HCT116 (cell line): ENCODE measurements around the gene TMEM203.

Experiments
- CEBPB ChIP-seq: IDR thresholded peaks from 2 replicates; pipeline ENCODE4 v1.6.1; 2012; ENCODE audit warnings: low read depth
- CTCF ChIP-seq, 3 experiments: fragments of 200-600 bp in 1 of 3; sonication (generic) in 1 of 3; IDR thresholded peaks in 2 of 3; conservative IDR thresholded peaks in 1 of 3; 2 replicates each; pipeline ENCODE4 v1.5.1; 2012 to 2017; ENCODE audit warnings: low read depth in 2 of 3, low read length in 2 of 3, antibody characterized with exemption in 1 of 3, borderline replicate concordance in 1 of 3, control low read depth in 1 of 3, mild to moderate bottlenecking in 1 of 3, mixed read lengths in 1 of 3, mixed run types in 1 of 3, moderate library complexity in 1 of 3; ENCODE audit not compliant: insufficient read depth in 1 of 3
- EGR1 ChIP-seq: IDR thresholded peaks from 2 replicates; pipeline ENCODE4 v1.6.1; 2012; ENCODE audit warnings: low read depth
- EZH2phosphoT487 ChIP-seq: fragments of 200-600 bp; IDR thresholded peaks from 2 replicates; pipeline ENCODE4 v1.6.1; 2018; ENCODE audit warnings: antibody characterized with exemption, borderline replicate concordance
- JUND ChIP-seq: IDR thresholded peaks from 2 replicates; pipeline ENCODE4 v1.6.1; 2012
- POLR2A ChIP-seq: IDR thresholded peaks from 2 replicates; pipeline ENCODE4 v1.7.0; 2011; ENCODE audit warnings: borderline replicate concordance; ENCODE audit not compliant: insufficient read depth, insufficient read length; ENCODE audit errors: extremely low read depth
- POLR2AphosphoS5 ChIP-seq: IDR thresholded peaks from 2 replicates; pipeline ENCODE4 v1.6.1; 2011; ENCODE audit warnings: mild to moderate bottlenecking, low read depth, low read length, moderate library complexity
- RAD21 ChIP-seq: IDR thresholded peaks from 2 replicates; pipeline ENCODE4 v1.6.1; 2012; ENCODE audit warnings: low read depth, mild to moderate bottlenecking
- REST ChIP-seq: IDR thresholded peaks from 2 replicates; pipeline ENCODE4 v1.6.1; 2012; ENCODE audit warnings: low read depth
- SP1 ChIP-seq: IDR thresholded peaks from 2 replicates; pipeline ENCODE4 v1.6.1; 2012; ENCODE audit warnings: low read depth
- SRF ChIP-seq: IDR thresholded peaks from 2 replicates; pipeline ENCODE4 v1.6.1; 2012; ENCODE audit warnings: low read depth
- ZBTB33 ChIP-seq: IDR thresholded peaks from 2 replicates; pipeline ENCODE4 v1.6.1; 2011; ENCODE audit warnings: mild to moderate bottlenecking, low read length, moderate library complexity; ENCODE audit not compliant: insufficient replicate concordance; ENCODE audit errors: extremely low read depth

- TF ChIP-seq REST (no peak), CTCF (IDR thresholded peaks at IDR 0.05 in 2 of 3, conservative IDR thresholded peaks at IDR 0.05 in 1 of 3; ENCODE audit: borderline replicate concordance in 1 of 3, insufficient read depth in 1 of 3, low read depth in 2 of 3, low read length in 2 of 3) (no peak), POLR2A (no peak), SRF (no peak), ZBTB33 (no peak), SP1 (no peak), POLR2AphosphoS5 (no peak), EZH2phosphoT487 (no peak), CEBPB (no peak), EGR1 (no peak), RAD21 (no peak), JUND (no peak)
Measured at GRCh38 chr9:137233143-137233980, 27.9 kb upstream of the TMEM203 start.
